ENCODE data around the gene WNT2. TPM values are rescaled to one million over a fixed set of nuclear protein-coding genes. Genes with fewer than 3 reads are reported as not detected.

WNT2 gene
- total RNA-seq, 1 experiment from 2014 or later = not detected

- CTCF ChIA-PET = no interaction called here
- Mint-ChIP-seq H3K36me3 (ENCODE audit: insufficient read depth, unreplicated experiment) (no peaks in the 10 kb centered on the region), H3K4me1 (ENCODE audit: low read depth, unreplicated experiment) (no peaks in the 10 kb centered on the region), H3K27me3 (ENCODE audit: insufficient read depth, unreplicated experiment) (peaks cover 21% of the 10 kb centered on the region), H3K27ac (ENCODE audit: unreplicated experiment) (no peak overlapping the region), H3K9me3 (ENCODE audit: unreplicated experiment) (peaks cover 13% of the 10 kb centered on the region), H3K4me3 (ENCODE audit: unreplicated experiment) (no peak overlapping the region)
- DNase-seq = no peak
- Histone ChIP-seq H3K27me3 (replicated peaks; ENCODE audit: control insufficient read depth, insufficient read depth, low read length) (no peaks in the 10 kb centered on the region), H3K9me3 (0 out of 2 replicates have a peak, but pooled peaks cover 8% of the 10 kb centered on the region), H3K4me3 (ENCODE audit: low read depth, low read length) (no peak overlapping the region), H3K36me3 (ENCODE audit: control insufficient read depth, insufficient read depth, low read length) (no peaks in the 10 kb centered on the region), H3K4me1 (no peaks in the 10 kb centered on the region)
- POLR2A ChIA-PET = no interaction called here
- TF ChIP-seq CTCF (IDR thresholded peaks at IDR 0.05; ENCODE audit: insufficient read depth in 1 of 2, low read depth in 1 of 2, low read length in 1 of 2, severe bottlenecking in 1 of 2, unreplicated experiment in 1 of 2) = no peak
- no TSS peak for BruUV-seq (replicated peaks)
- intact Hi-C loops (cut with micrococcal nuclease; ENCODE audit: unreplicated experiment) = no loop called here
Observed at GRCh38 chr7:117238472-117238871, 84.4 kb downstream of the WNT2 start.

- BruUV-seq (replicated peaks) = no TSS peak
- POLR2A ChIA-PET = no interaction called here
- no peak for DNase-seq
- H3K4me1 ChIP-seq = no peaks in the 10 kb centered on the region
- H3K36me3 ChIP-seq (ENCODE audit: control insufficient read depth, insufficient read depth, low read length) = no peaks in the 10 kb centered on the region
- H3K27ac Mint-ChIP-seq (ENCODE audit: unreplicated experiment) = no peak overlapping the region
- CTCF ChIA-PET = no interaction called here
- no peak for TF ChIP-seq CTCF (IDR thresholded peaks at IDR 0.05; ENCODE audit: insufficient read depth in 1 of 2, low read depth in 1 of 2, low read length in 1 of 2, severe bottlenecking in 1 of 2, unreplicated experiment in 1 of 2)
- 0 out of 2 replicates have a peak, but pooled peaks cover 8% of the 10 kb centered on the region for H3K9me3 ChIP-seq
- peaks cover 21% of the 10 kb centered on the region for H3K27me3 Mint-ChIP-seq (ENCODE audit: insufficient read depth, unreplicated experiment)
- no peaks in the 10 kb centered on the region for H3K27me3 ChIP-seq (replicated peaks; ENCODE audit: control insufficient read depth, insufficient read depth, low read length)
- no peak overlapping the region for H3K4me3 Mint-ChIP-seq (ENCODE audit: unreplicated experiment)
- no peak overlapping the region for H3K4me3 ChIP-seq (ENCODE audit: low read depth, low read length)
- H3K36me3 Mint-ChIP-seq (ENCODE audit: insufficient read depth, unreplicated experiment) = no peaks in the 10 kb centered on the region
- intact Hi-C loops (cut with micrococcal nuclease; ENCODE audit: unreplicated experiment) = no loop called here
- H3K4me1 Mint-ChIP-seq (ENCODE audit: low read depth, unreplicated experiment) = no peaks in the 10 kb centered on the region
- peaks cover 13% of the 10 kb centered on the region for H3K9me3 Mint-ChIP-seq (ENCODE audit: unreplicated experiment)
Observed at GRCh38 chr7:117237646-117238045, 85.2 kb downstream of the WNT2 start.

GRCh38 chr7:117231047-117231359 lies 91.9 kb downstream of the WNT2 start:
- no peak for DNase-seq
- no peaks in the 10 kb centered on the region for H3K36me3 ChIP-seq (ENCODE audit: control insufficient read depth, insufficient read depth, low read length)
- H3K36me3 Mint-ChIP-seq (ENCODE audit: insufficient read depth, unreplicated experiment) = peaks cover 4% of the 10 kb centered on the region
- H3K27me3 Mint-ChIP-seq (ENCODE audit: insufficient read depth, unreplicated experiment) = peaks cover 3% of the 10 kb centered on the region
- H3K9me3 ChIP-seq = 0 out of 2 replicates have a peak, but pooled peaks cover 6% of the 10 kb centered on the region
- no TSS peak for BruUV-seq (replicated peaks)
- no peak for TF ChIP-seq CTCF (IDR thresholded peaks at IDR 0.05; ENCODE audit: insufficient read depth in 1 of 2, low read depth in 1 of 2, low read length in 1 of 2, severe bottlenecking in 1 of 2, unreplicated experiment in 1 of 2)
- H3K4me1 Mint-ChIP-seq (ENCODE audit: low read depth, unreplicated experiment) = no peaks in the 10 kb centered on the region
- H3K4me3 Mint-ChIP-seq (ENCODE audit: unreplicated experiment) = no peak overlapping the region
- peaks cover 7% of the 10 kb centered on the region for H3K9me3 Mint-ChIP-seq (ENCODE audit: unreplicated experiment)
- no peaks in the 10 kb centered on the region for H3K4me1 ChIP-seq
- H3K27me3 ChIP-seq (replicated peaks; ENCODE audit: control insufficient read depth, insufficient read depth, low read length) = no peaks in the 10 kb centered on the region
- no peak overlapping the region for H3K27ac Mint-ChIP-seq (ENCODE audit: unreplicated experiment)
- intact Hi-C loops (cut with micrococcal nuclease; ENCODE audit: unreplicated experiment) = no loop called here
- ChIA-PET CTCF (no interaction called here), POLR2A (no interaction called here)
- no peak overlapping the region for H3K4me3 ChIP-seq (ENCODE audit: low read depth, low read length)

All from Caco-2 (cell line).